Measurements from ENCODE around the gene DNAH14. TPM values are rescaled to one million over a fixed set of nuclear protein-coding genes. Genes with fewer than 3 reads are reported as not detected.

DNAH14 gene
- total and polyA plus RNA-seq, 2 of the 13 experiments (the other 11 are each of a cell fraction or from before 2014, with no cell fraction given), result 4.5 to 27.5 TPM

GRCh38 chr1:224929335-224930237, at the start of gene DNAH14 (continued):
- 0 out of 2 replicates have a peak, but pooled peaks have one; percentile 26 for TF ChIP-seq ZNF7 (CRISPR knock-in tag; IDR thresholded peaks at IDR 0.05)
- TF ChIP-seq, protein P1, sequence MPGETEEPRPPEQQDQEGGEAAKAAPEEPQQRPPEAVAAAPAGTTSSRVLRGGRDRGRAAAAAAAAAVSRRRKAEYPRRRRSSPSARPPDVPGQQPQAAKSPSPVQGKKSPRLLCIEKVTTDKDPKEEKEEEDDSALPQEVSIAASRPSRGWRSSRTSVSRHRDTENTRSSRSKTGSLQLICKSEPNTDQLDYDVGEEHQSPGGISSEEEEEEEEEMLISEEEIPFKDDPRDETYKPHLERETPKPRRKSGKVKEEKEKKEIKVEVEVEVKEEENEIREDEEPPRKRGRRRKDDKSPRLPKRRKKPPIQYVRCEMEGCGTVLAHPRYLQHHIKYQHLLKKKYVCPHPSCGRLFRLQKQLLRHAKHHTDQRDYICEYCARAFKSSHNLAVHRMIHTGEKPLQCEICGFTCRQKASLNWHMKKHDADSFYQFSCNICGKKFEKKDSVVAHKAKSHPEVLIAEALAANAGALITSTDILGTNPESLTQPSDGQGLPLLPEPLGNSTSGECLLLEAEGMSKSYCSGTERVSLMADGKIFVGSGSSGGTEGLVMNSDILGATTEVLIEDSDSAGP (CRISPR knock-in tag; IDR thresholded peaks at IDR 0.05; ENCODE audit: borderline replicate concordance), result peak; percentile 93
- peak; percentile 86; the same call in 1 of the 2 replicates for TF ChIP-seq ZSCAN20 (CRISPR knock-in tag; IDR thresholded peaks at IDR 0.05; ENCODE audit: borderline replicate concordance)
- no peak for TF ChIP-seq ZNF446 (CRISPR knock-in tag; IDR thresholded peaks at IDR 0.05)
- 0 out of 2 replicates have a peak, but pooled peaks have one; percentile 32 for TF ChIP-seq RXRB (CRISPR knock-in tag; IDR thresholded peaks at IDR 0.05; ENCODE audit: borderline replicate concordance)
- TF ChIP-seq, protein P2, sequence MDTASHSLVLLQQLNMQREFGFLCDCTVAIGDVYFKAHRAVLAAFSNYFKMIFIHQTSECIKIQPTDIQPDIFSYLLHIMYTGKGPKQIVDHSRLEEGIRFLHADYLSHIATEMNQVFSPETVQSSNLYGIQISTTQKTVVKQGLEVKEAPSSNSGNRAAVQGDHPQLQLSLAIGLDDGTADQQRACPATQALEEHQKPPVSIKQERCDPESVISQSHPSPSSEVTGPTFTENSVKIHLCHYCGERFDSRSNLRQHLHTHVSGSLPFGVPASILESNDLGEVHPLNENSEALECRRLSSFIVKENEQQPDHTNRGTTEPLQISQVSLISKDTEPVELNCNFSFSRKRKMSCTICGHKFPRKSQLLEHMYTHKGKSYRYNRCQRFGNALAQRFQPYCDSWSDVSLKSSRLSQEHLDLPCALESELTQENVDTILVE (CRISPR knock-in tag; IDR thresholded peaks at IDR 0.05), result peak; percentile 60; the same call in 1 of the 2 replicates
- TF ChIP-seq MXD4 (CRISPR knock-in tag; IDR thresholded peaks at IDR 0.05), result peak; percentile 93
- peak; percentile 88 for TF ChIP-seq BRCA1 (CRISPR knock-in tag; IDR thresholded peaks at IDR 0.05)
- TF ChIP-seq MIER3 (CRISPR knock-in tag; IDR thresholded peaks at IDR 0.05; ENCODE audit: borderline replicate concordance), result peak; percentile 48; the same call in 1 of the 2 replicates
- peak; percentile 90 for TF ChIP-seq NKX3-1 (CRISPR knock-in tag; IDR thresholded peaks at IDR 0.05)
- no peak for TF ChIP-seq SRSF4 (IDR thresholded peaks at IDR 0.05; ENCODE audit: low read depth, low read length, poor library complexity, severe bottlenecking)
- TF ChIP-seq HINFP (CRISPR knock-in tag; IDR thresholded peaks at IDR 0.05; ENCODE audit: low read depth), result peak; percentile 66; the same call in 1 of the 2 replicates
- no peak; the same call in 1 of the 2 replicates for TF ChIP-seq RAD21 (CRISPR knock-in tag; IDR thresholded peaks at IDR 0.05)
- TF ChIP-seq MIER2 (CRISPR knock-in tag; IDR thresholded peaks at IDR 0.05), result peak; percentile 46; the same call in 1 of the 2 replicates
- TF ChIP-seq NR1H2 (CRISPR knock-in tag; IDR thresholded peaks at IDR 0.05; ENCODE audit: borderline replicate concordance, low read depth), result peak; percentile 42; the same call in 1 of the 2 replicates
- peak; percentile 96 for TF ChIP-seq CREB3 (CRISPR knock-in tag; IDR thresholded peaks at IDR 0.05)
- TF ChIP-seq ZNF768 (CRISPR knock-in tag; IDR thresholded peaks at IDR 0.05), result peak; percentile 79
- TF ChIP-seq HMG20A (CRISPR knock-in tag; IDR thresholded peaks at IDR 0.05; ENCODE audit: borderline replicate concordance), result no peak
- TF ChIP-seq TEAD2 (CRISPR knock-in tag; IDR thresholded peaks at IDR 0.05), result peak; percentile 95
- no peak for TF ChIP-seq ZNF367 (CRISPR knock-in tag; IDR thresholded peaks at IDR 0.05; ENCODE audit: borderline replicate concordance)
- TF ChIP-seq MXD3 (CRISPR knock-in tag; IDR thresholded peaks at IDR 0.05), result peak; percentile 95
- TF ChIP-seq NFIB (CRISPR knock-in tag; IDR thresholded peaks at IDR 0.05; ENCODE audit: borderline replicate concordance), result no peak
- TF ChIP-seq SRY (CRISPR knock-in tag; IDR thresholded peaks at IDR 0.05), result peak; percentile 97
